Natural killer cell treated with Interleukin-12 subunit alpha and Interleukin-12 subunit beta and Interleukin-15 and Interleukin-18, amount 100 ng/mL, for 72 hours (primary cell): Measurements from ENCODE around the gene LIME1. TPM values are rescaled to one million over a fixed set of nuclear protein-coding genes. Genes with fewer than 3 reads are reported as not detected.

ENCODE experiments used
- ATAC-seq, 2 donors: fragments of 150-1000 bp; cut with Tn5 transposase in 1 of 2; sonication (Bioruptor Pico), chemical (Tn5 transposase) in 1 of 2; 2 replicates each; pipeline ENCODE4 v1.10.0; 2021
- DNase-seq: peaks from one replicate; pipeline ENCODE4 v3.0.0; 2022; ENCODE audit warnings: low spot score
- H3K27ac Mint-ChIP-seq, 2 donors: 1 replicate in 1 of 2; 2 replicates in 1 of 2; pipeline ENCODE4 v1.8.0; 2022; ENCODE audit warnings: mixed read lengths in 2 of 2, mild to moderate bottlenecking in 1 of 2, moderate library complexity in 1 of 2
- H3K27me3 Mint-ChIP-seq, 2 donors: 1 replicate in 1 of 2; 2 replicates in 1 of 2; pipeline ENCODE4 v1.8.0; 2022; ENCODE audit warnings: mixed read lengths in 2 of 2
- H3K36me3 Mint-ChIP-seq: one replicate; pipeline ENCODE4 v1.8.0; 2022; ENCODE audit warnings: mixed read lengths
- H3K4me1 Mint-ChIP-seq, 2 donors: 1 replicate in 1 of 2; 2 replicates in 1 of 2; pipeline ENCODE4 v1.8.0; 2022; ENCODE audit warnings: low read depth in 2 of 2, mixed read lengths in 2 of 2, mild to moderate bottlenecking in 1 of 2
- H3K4me3 Mint-ChIP-seq: one replicate; pipeline ENCODE4 v1.8.0; 2022; ENCODE audit warnings: mixed read lengths
- H3K9me3 Mint-ChIP-seq: 2 replicates; pipeline ENCODE4 v1.8.0; 2022; ENCODE audit warnings: mixed read lengths
- total RNA-seq, 2 donors: library from RNA; stranded (reverse); gene quantifications; one replicate each; pipeline ENCODE4 v1.2.3, GENCODE V29; 2022

The LIME1 gene
- total RNA-seq, 2 donors from 2014 or later = 9.3 to 15.7 TPM

DNA sequence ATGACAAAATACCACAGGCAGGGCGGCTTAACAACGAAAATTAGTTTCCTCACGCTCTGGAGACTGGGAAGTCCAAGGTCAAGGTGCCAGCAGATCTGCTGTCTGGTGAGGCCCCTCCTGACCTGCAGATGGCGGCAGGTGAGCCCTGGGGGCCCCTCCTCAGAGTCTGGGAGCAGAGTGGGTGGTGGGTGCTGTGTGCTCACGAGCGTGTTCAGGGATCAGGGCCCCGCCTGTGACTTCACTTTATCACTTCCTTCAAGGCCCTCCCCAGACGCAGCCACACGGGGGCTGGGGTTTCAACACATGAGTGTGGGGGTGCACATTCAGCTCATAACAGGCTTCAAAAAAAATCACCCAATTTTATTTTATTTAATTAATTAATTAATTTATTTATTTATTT lies 42.4 kb downstream of the LIME1 start:
- no peak overlapping the region for H3K27ac Mint-ChIP-seq

GRCh38 chr20:63781181-63781580 lies 44.7 kb downstream of the LIME1 start:
- ATAC-seq (no peak), DNase-seq (no peak)
- no peaks in the 10 kb centered on the region for H3K27me3 Mint-ChIP-seq
- H3K4me3 Mint-ChIP-seq = peak overlapping the region; percentile 10
- H3K27ac Mint-ChIP-seq = no peak overlapping the region
- H3K4me1 Mint-ChIP-seq = no peaks in the 10 kb centered on the region
- H3K36me3 Mint-ChIP-seq = no peaks in the 10 kb centered on the region
- no peaks in the 10 kb centered on the region for H3K9me3 Mint-ChIP-seq

More for the DNA sequence above, 42.4 kb downstream of the LIME1 start:
- Mint-ChIP-seq H3K27me3 (no peaks in the 10 kb centered on the region), H3K4me3 (no peak overlapping the region), H3K9me3 (no peaks in the 10 kb centered on the region), H3K4me1 (peaks cover 0 to 3% of the 10 kb centered on the region in 2 donors), H3K36me3 (no peaks in the 10 kb centered on the region)
- DNase-seq = no peak
- ATAC-seq = no peak

- Mint-ChIP-seq H3K27me3 (no peaks in the 10 kb centered on the region), H3K4me3 (no peak overlapping the region), H3K36me3 (no peaks in the 10 kb centered on the region), H3K27ac (no peak overlapping the region), H3K9me3 (no peaks in the 10 kb centered on the region), H3K4me1 (no peaks in the 10 kb centered on the region)
- DNase-seq = no peak
- ATAC-seq = peak; percentile 78 to 82
These were observed 45.6 kb downstream of the LIME1 start for GRCh38 chr20:63782051-63782471.

- no peak for DNase-seq
- H3K27ac Mint-ChIP-seq = no peak overlapping the region
- H3K9me3 Mint-ChIP-seq = no peaks in the 10 kb centered on the region
- peak in 1 of 2 donors; percentile 37 for ATAC-seq
- no peaks in the 10 kb centered on the region for H3K27me3 Mint-ChIP-seq
- no peaks in the 10 kb centered on the region for H3K4me1 Mint-ChIP-seq
- H3K4me3 Mint-ChIP-seq = no peak overlapping the region
- no peaks in the 10 kb centered on the region for H3K36me3 Mint-ChIP-seq
These were observed 46.1 kb downstream of the LIME1 start for GRCh38 chr20:63782521-63782971.

DNA sequence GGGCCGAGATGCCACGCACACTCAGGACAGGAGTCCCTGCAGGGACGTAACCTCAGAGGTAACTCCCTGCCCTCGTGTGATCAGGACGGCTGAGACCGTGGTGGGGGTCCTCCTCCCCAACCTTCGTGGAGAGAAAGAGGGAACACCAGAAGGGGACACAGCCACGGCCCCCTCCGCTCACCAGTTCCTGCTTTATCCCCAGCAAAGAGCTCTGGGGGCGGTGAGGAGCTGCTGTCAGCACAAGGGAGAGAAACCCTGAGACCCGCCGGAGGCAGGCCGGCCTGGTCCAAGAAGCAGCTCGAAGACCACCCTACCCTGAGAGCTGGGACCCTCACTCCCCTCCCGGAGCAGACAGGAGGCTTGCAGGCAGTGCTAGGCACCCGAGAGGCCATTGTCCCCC lies 47.5 kb downstream of the LIME1 start:
- H3K36me3 Mint-ChIP-seq = no peaks in the 10 kb centered on the region
- no peak overlapping the region for H3K4me3 Mint-ChIP-seq
- no peak overlapping the region for H3K27ac Mint-ChIP-seq
- H3K9me3 Mint-ChIP-seq = no peaks in the 10 kb centered on the region
- no peaks in the 10 kb centered on the region for H3K4me1 Mint-ChIP-seq
- no peak for DNase-seq
- no peak for ATAC-seq
- H3K27me3 Mint-ChIP-seq = no peaks in the 10 kb centered on the region

DNA sequence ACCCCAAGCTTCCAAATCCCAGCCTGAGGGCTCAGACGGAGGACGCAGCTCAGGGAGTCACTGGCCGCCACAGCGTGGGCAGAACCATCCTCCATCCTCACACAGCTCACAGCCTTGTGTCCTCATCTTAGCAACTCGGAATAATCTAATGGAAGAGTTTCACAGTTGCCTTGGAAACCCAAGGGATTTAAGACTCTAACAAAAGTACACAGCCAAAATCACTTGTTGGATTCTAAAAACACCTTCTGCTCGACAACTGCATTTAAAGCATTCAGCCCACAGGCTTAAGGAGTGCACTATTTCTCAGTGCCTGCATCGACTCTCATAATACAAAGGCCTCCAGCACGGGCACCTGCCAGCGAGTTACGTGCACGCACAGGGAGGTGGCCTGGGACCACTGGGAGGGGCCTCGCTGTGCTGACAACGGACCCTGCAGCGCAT lies 49.2 kb downstream of the LIME1 start:
- Mint-ChIP-seq H3K4me3 (no peak overlapping the region), H3K27me3 (no peaks in the 10 kb centered on the region), H3K36me3 (no peaks in the 10 kb centered on the region), H3K27ac (no peak overlapping the region), H3K4me1 (no peaks in the 10 kb centered on the region), H3K9me3 (no peaks in the 10 kb centered on the region)
- ATAC-seq (no peak), DNase-seq (no peak)

DNA sequence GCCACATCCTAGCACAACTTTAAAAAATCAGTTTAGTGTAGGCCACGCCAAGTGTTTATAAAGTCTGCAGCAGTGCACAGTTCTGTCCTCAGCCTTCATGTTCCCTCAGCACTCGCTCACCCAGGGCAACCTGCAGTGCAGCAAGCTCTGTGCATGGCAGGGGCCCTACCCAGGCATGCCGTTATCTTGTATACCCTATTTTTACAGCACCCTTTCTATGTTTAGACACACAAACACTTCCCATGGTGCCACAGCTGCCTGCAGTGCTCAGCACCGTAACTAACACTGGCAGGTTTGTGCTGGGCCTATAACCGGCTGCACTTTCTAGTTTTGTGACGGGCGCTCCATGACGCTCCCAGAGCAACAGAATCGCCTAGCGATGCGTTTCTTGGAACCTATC lies 50.8 kb downstream of the LIME1 start:
- no peaks in the 10 kb centered on the region for H3K27me3 Mint-ChIP-seq
- H3K9me3 Mint-ChIP-seq = no peaks in the 10 kb centered on the region
- no peak overlapping the region for H3K4me3 Mint-ChIP-seq
- H3K4me1 Mint-ChIP-seq = no peaks in the 10 kb centered on the region
- ATAC-seq = no peak
- DNase-seq = peak; percentile 32
- no peaks in the 10 kb centered on the region for H3K36me3 Mint-ChIP-seq
- no peak overlapping the region for H3K27ac Mint-ChIP-seq

DNA sequence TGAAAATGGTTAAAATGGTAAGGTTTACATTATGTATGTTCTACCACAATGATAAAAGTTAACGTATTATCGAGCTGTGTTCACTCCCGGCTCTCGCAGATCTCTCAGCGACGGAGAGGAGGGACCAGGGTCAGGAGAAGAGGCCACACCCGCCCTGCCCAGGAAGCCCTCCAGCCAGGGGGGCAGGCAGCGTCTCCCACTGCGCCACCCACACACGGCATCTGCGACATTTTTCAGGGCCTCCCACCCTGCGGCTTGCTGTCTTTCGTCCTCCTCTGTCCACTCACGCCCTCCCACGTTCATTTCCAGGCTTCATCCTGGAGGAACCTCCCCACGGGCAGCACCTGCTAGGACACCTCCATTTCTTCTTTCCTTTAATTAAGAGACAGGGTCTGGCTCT lies 51.3 kb downstream of the LIME1 start:
- H3K4me3 Mint-ChIP-seq = no peak overlapping the region
- H3K27ac Mint-ChIP-seq = no peak overlapping the region
- ATAC-seq = no peak

More for the DNA sequence above, 51.3 kb downstream of the LIME1 start:
- peak; percentile 42 for DNase-seq
- Mint-ChIP-seq H3K27me3 (no peaks in the 10 kb centered on the region), H3K4me1 (no peaks in the 10 kb centered on the region), H3K9me3 (no peaks in the 10 kb centered on the region), H3K36me3 (no peaks in the 10 kb centered on the region)

Other genes with a start within 250 kb of the LIME1 start
- 1 to 10 TPM; 3.1 to 6.1 TPM for gene EEF1A2, start 237.6 kb upstream of the LIME1 start, total RNA-seq
- gene PPDPF, start 215.9 kb upstream of the LIME1 start, total RNA-seq = 10 to 100 TPM; 66.4 to 96.9 TPM
- under 1 TPM in 1 of 2 donors, not detected in 1; 0.19 TPM for gene PTK6, start 199.3 kb upstream of the LIME1 start, total RNA-seq
- not detected for gene SRMS, start 188.9 kb upstream of the LIME1 start, total RNA-seq
- under 1 TPM; 0.31 to 0.39 TPM for gene FNDC11, start 182.5 kb upstream of the LIME1 start, total RNA-seq
- 10 to 100 TPM; 19.6 to 27.6 TPM for gene HELZ2, start 162.4 kb upstream of the LIME1 start, total RNA-seq
- gene GMEB2, start 109.6 kb upstream of the LIME1 start, total RNA-seq = 10 to 100 TPM; 14.7 to 15.5 TPM
- 1 to 10 TPM in 1 of 2 donors, under 1 TPM in 1; 0.88 to 3.2 TPM for gene STMN3, start 83.2 kb upstream of the LIME1 start, total RNA-seq
- 10 to 100 TPM; 32.3 to 76.9 TPM for gene RTEL1, start 78.4 kb upstream of the LIME1 start, total RNA-seq
- gene TNFRSF6B, start 40.0 kb upstream of the LIME1 start, total RNA-seq = not detected
- gene ARFRP1, start 28.7 kb upstream of the LIME1 start, total RNA-seq = 10 to 100 TPM; 52.4 to 87.0 TPM
- gene ZGPAT, start 28.6 kb upstream of the LIME1 start, total RNA-seq = 10 to 100 TPM; 40.8 to 53.0 TPM
- 10 to 100 TPM; 21.0 to 31.1 TPM for gene SLC2A4RG, start 3.1 kb downstream of the LIME1 start, total RNA-seq
- gene ZBTB46, start 94.6 kb downstream of the LIME1 start, total RNA-seq = 1 to 10 TPM in 1 of 2 donors, under 1 TPM in 1; 0.25 to 1.2 TPM
- gene ABHD16B, start 124.8 kb downstream of the LIME1 start, total RNA-seq = not detected
- gene TPD52L2, start 128.6 kb downstream of the LIME1 start, total RNA-seq = 10 to 100 TPM; 48.8 to 60.0 TPM
- gene DNAJC5, start 158.5 kb downstream of the LIME1 start, total RNA-seq = 10 to 100 TPM; 67.6 to 89.1 TPM
- 10 to 100 TPM; 32.6 to 52.9 TPM for gene UCKL1, start 219.8 kb downstream of the LIME1 start, total RNA-seq
- 10 to 100 TPM in 1 of 2 donors, 1 to 10 TPM in 1; 9.6 to 13.8 TPM for gene ZNF512B, start 233.3 kb downstream of the LIME1 start, total RNA-seq
- gene SAMD10, start 243.0 kb downstream of the LIME1 start, total RNA-seq = 10 to 100 TPM; 33.3 to 33.6 TPM
- 10 to 100 TPM; 65.9 to 87.7 TPM for gene PRPF6, start 244.5 kb downstream of the LIME1 start, total RNA-seq